ENCODE results near the gene IGFALS.

The IGFALS gene

GRCh38 chr16:1743376-1744337, 49.8 kb downstream of the IGFALS start:
- DNase-seq (ENCODE audit: low spot score): no peak

GRCh38 chr16:1741553-1742165, 51.8 kb downstream of the IGFALS start:
- no peak for DNase-seq (ENCODE audit: low spot score)

- no peak for DNase-seq (ENCODE audit: low spot score)
These were observed 52.6 kb downstream of the IGFALS start for GRCh38 chr16:1740781-1741490.

Measured in AG20443 (cell line).